Smooth muscle cell (in vitro differentiated cells): ENCODE measurements around the gene BCAP31. TPM values are rescaled to one million over a fixed set of nuclear protein-coding genes. Genes with fewer than 3 reads are reported as not detected.
"Not testable (repeated sequence)": the region's sequence is repeated elsewhere in the genome, so short reads cannot be mapped to it uniquely, and the experiment has no call there.

Experiments
- DNase-seq: peaks from one replicate; lab custom pipeline; 2025; ENCODE audit not compliant: unreplicated experiment; lab: John Stamatoyannopoulos, UW
- H2AFZ ChIP-seq: fragments of 200-600 bp; sonication (generic); 2 replicates; pipeline ENCODE4 v1.6.0; 2016; ENCODE audit warnings: antibody characterized with exemption, low read depth, mild to moderate bottlenecking
- H3F3A ChIP-seq: fragments of 200-600 bp; sonication (generic); 2 replicates; pipeline ENCODE4 v1.6.0; 2017; ENCODE audit warnings: antibody characterized with exemption, low read depth
- H3K27ac ChIP-seq: fragments of 200-600 bp; sonication (generic); 2 replicates; pipeline ENCODE4 v1.5.1; 2016; ENCODE audit warnings: low read depth, mild to moderate bottlenecking
- H3K27me3 ChIP-seq: fragments of 200-600 bp; sonication (generic); 2 replicates; pipeline ENCODE4 v1.6.1; 2016; ENCODE audit warnings: low read depth, mild to moderate bottlenecking
- H3K36me3 ChIP-seq: fragments of 200-600 bp; sonication (generic); 2 replicates; pipeline ENCODE4 v1.5.1; 2016; ENCODE audit warnings: low read depth
- H3K4me1 ChIP-seq: fragments of 200-600 bp; sonication (generic); 2 replicates; pipeline ENCODE4 v1.5.1; 2016; ENCODE audit warnings: low read depth
- H3K4me2 ChIP-seq: fragments of 200-600 bp; sonication (generic); 2 replicates; pipeline ENCODE4 v1.6.0; 2016; ENCODE audit warnings: mild to moderate bottlenecking
- H3K4me3 ChIP-seq: fragments of 200-600 bp; sonication (generic); 2 replicates; pipeline ENCODE4 v1.5.1; 2016; ENCODE audit warnings: mild to moderate bottlenecking
- H3K79me2 ChIP-seq: fragments of 200-600 bp; sonication (generic); 2 replicates; pipeline ENCODE4 v1.6.0; 2016; ENCODE audit warnings: low read depth, mild to moderate bottlenecking
- H3K9ac ChIP-seq: fragments of 200-600 bp; sonication (generic); 2 replicates; pipeline ENCODE4 v1.6.0; 2016; ENCODE audit warnings: low read depth
- H3K9me3 ChIP-seq: fragments of 200-600 bp; sonication (generic); replicated peaks from 2 replicates; pipeline ENCODE4 v1.5.1; 2016; ENCODE audit warnings: low read depth
- H4K20me1 ChIP-seq: fragments of 200-600 bp; sonication (generic); 2 replicates; pipeline ENCODE4 v1.6.0; 2016; ENCODE audit warnings: low read depth
- WGBS: methylation state at CpG from one replicate; pipeline ENCODE4 v1.1.7; 2016; ENCODE audit warnings: low lambda C conversion rate; 5-methylcytosine and 5-hydroxymethylcytosine counted together
- polyA plus RNA-seq: library from polyadenylated mRNA; unstranded; fragments of >200 nt; fragmentation: Nextera tagmentation; extraction: Ambion mirVana; gene quantifications from 2 replicates; pipeline ENCODE4 v1.2.1, GENCODE V29; 2016
- total RNA-seq: library from RNA; depleted of rRNA; stranded (reverse); fragments of >200 nt; gene quantifications from 2 replicates; pipeline ENCODE4 v1.2.3, GENCODE V29; 2014
- TF ChIP-seq, protein P1 (sequence below): fragments of 200-600 bp; sonication (generic); IDR thresholded peaks from 2 replicates; pipeline ENCODE4 v1.5.1; 2017; ENCODE audit warnings: borderline replicate concordance, mild to moderate bottlenecking, antibody characterized with exemption; ENCODE audit not compliant: insufficient read depth, poor library complexity, severe bottlenecking

The BCAP31 gene
- total and polyA plus RNA-seq, 2 experiments from 2014 or later = 139 to 207 TPM

DNA sequence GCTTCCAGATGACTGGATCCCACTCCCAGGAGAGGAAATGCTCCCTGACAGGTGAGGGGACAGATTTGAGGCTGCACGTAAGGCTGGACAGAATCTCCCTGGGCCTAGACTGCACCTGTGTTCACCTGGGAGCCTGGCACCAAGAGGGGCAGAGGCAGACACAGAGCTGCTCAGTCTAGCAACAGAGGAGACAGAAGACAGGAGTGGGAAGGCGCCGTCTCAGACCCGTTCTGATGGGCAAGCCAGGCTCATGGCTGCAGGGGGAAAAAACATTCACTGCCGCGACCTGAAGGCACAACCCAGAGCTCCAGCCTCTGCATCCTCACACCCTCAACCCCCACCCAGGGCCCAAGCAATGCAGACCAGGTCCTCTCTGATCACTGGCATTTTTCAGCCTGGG is 16.8 kb downstream of the BCAP31 start:
- DNase-seq = no peak
- H3K27ac ChIP-seq = no peak overlapping the region
- H4K20me1 ChIP-seq = peaks cover 7% of the 10 kb centered on the region
- TF ChIP-seq, protein P1, sequence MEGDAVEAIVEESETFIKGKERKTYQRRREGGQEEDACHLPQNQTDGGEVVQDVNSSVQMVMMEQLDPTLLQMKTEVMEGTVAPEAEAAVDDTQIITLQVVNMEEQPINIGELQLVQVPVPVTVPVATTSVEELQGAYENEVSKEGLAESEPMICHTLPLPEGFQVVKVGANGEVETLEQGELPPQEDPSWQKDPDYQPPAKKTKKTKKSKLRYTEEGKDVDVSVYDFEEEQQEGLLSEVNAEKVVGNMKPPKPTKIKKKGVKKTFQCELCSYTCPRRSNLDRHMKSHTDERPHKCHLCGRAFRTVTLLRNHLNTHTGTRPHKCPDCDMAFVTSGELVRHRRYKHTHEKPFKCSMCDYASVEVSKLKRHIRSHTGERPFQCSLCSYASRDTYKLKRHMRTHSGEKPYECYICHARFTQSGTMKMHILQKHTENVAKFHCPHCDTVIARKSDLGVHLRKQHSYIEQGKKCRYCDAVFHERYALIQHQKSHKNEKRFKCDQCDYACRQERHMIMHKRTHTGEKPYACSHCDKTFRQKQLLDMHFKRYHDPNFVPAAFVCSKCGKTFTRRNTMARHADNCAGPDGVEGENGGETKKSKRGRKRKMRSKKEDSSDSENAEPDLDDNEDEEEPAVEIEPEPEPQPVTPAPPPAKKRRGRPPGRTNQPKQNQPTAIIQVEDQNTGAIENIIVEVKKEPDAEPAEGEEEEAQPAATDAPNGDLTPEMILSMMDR = no peak
- no peaks in the 10 kb centered on the region for H3K4me1 ChIP-seq
- no peaks in the 10 kb centered on the region for H3K36me3 ChIP-seq
- 98% methylated on average over 6 of the region's 6 CpGs for WGBS
- H3K4me3 ChIP-seq = no peak overlapping the region
- no peak overlapping the region for H3K4me2 ChIP-seq
- no peaks in the 10 kb centered on the region for H3K27me3 ChIP-seq
- no peaks in the 10 kb centered on the region for H3F3A ChIP-seq
- no peak overlapping the region for H2AFZ ChIP-seq
- H3K79me2 ChIP-seq = no peaks in the 10 kb centered on the region
- H3K9me3 ChIP-seq = no peaks in the 10 kb centered on the region
- no peak overlapping the region for H3K9ac ChIP-seq

DNA sequence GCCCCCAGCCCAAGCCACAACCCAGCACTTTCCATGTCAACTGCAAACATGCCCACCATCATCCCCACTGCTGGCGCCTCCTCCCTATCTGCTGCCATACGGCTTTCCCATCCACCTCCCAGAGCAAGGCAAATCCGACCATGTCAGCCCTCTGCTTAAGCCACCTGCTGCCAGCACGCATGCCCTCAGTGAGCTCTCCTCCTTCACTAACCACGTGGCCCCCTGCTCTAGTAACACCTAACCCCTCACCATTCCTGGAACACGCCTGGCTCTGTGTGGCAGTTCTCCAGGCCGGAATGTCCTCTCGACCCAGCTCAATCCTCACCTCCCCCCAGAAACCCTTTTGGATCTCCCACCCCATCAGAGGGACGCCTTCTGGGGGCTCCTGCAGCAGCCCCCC is 17.4 kb downstream of the BCAP31 start:
- no peak for DNase-seq
- Histone ChIP-seq H3K27ac (no peak overlapping the region), H3K9me3 (no peaks in the 10 kb centered on the region), H3K79me2 (no peaks in the 10 kb centered on the region), H3K4me2 (no peak overlapping the region), H3F3A (no peaks in the 10 kb centered on the region), H3K4me3 (no peak overlapping the region), H3K36me3 (no peaks in the 10 kb centered on the region), H4K20me1 (peaks cover 7% of the 10 kb centered on the region), H3K9ac (no peak overlapping the region), H2AFZ (no peak overlapping the region), H3K27me3 (no peaks in the 10 kb centered on the region), H3K4me1 (no peaks in the 10 kb centered on the region)
- TF ChIP-seq, protein P1 = no peak
- 85% methylated on average over 9 of the region's 9 CpGs for WGBS

DNA sequence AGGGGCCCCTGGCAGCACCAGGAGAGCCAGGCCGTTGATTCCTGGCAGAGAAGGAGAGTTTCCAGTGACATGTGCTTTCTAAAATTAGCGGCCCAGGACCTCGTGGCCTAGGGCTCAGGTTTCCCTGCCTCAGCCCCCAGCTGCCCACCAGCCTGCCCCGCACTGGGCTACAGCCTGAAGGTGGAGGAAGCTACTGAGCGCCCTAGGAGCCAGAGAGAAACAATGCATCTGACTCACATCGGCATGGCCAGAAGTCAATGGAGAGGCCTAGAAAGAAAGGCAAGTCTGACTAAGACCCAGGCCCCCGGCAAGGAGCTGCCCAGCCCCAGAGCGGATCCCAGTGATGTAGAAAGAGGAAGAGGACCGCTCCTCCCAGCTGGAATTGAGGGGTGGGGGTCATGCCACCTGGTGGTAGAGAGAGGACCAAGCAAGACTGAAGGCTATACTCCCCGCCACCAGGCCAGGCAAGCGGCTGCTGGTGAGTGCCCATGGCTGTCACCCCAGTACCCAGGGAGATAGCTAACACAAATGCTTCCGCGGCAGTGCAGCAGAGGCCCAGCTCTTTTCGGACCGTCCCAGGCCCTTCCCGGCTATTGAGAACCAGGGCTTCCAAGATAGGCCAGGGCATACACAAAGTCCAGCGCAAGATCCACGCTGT is 18.7 kb downstream of the BCAP31 start:
- H3K36me3 ChIP-seq, H3K9me3 ChIP-seq, H3K27me3 ChIP-seq, H2AFZ ChIP-seq, H3K79me2 ChIP-seq, H3K27ac ChIP-seq, H3K9ac ChIP-seq, H3K4me2 ChIP-seq, H3K4me1 ChIP-seq, H4K20me1 ChIP-seq, DNase-seq, H3K4me3 ChIP-seq, H3F3A ChIP-seq: not testable (repeated sequence)
- 89% methylated on average over 18 of the region's 18 CpGs for WGBS

- not testable (repeated sequence) for H4K20me1 ChIP-seq, H3K4me1 ChIP-seq, H3F3A ChIP-seq, H3K27ac ChIP-seq, H3K4me3 ChIP-seq, H3K36me3 ChIP-seq, H3K9me3 ChIP-seq, H3K4me2 ChIP-seq, H3K79me2 ChIP-seq, H2AFZ ChIP-seq, DNase-seq, H3K9ac ChIP-seq, H3K27me3 ChIP-seq
- 84% methylated on average over 12 of the region's 12 CpGs for WGBS
Measured at GRCh38 chrX:153704631-153705402, 19.4 kb downstream of the BCAP31 start.
